ENCODE data around the gene TFIP11. TPM values are rescaled to one million over a fixed set of nuclear protein-coding genes. Genes with fewer than 3 reads are reported as not detected.

The TFIP11 gene
- total RNA-seq, 3 donors from 2014 or later = 27.5 to 34.5 (median 29.0) TPM

GRCh38 chr22:26443901-26444690 lies 68.2 kb downstream of the TFIP11 start:
- DNase-seq (ENCODE audit: low spot score in 2 of 2) = no peak
- no peak overlapping the region for H3K4me3 ChIP-seq

GRCh38 chr22:26442086-26442756 lies 70.1 kb downstream of the TFIP11 start:
- Histone ChIP-seq H3K9me3 (no peaks in the 10 kb centered on the region), H3K27me3 (no peaks in the 10 kb centered on the region), H3K4me3 (no peak overlapping the region), H3K27ac (no peak overlapping the region), H3K36me3 (no peaks in the 10 kb centered on the region), H3K4me1 (no peaks in the 10 kb centered on the region)
- no peak for DNase-seq (ENCODE audit: low spot score in 2 of 2)
- intact Hi-C loops (cut with DNase I; ENCODE audit: low total_unique reads) = no loop called here
- TF ChIP-seq POLR2AphosphoS5 (IDR thresholded peaks at IDR 0.05) (no peak), POLR2A (IDR thresholded peaks at IDR 0.05) (no peak), CTCF (IDR thresholded peaks at IDR 0.05) (no peak)

More at GRCh38 chr22:26443901-26444690, 68.2 kb downstream of the TFIP11 start:
- Histone ChIP-seq H3K9me3 (no peaks in the 10 kb centered on the region), H3K4me1 (no peaks in the 10 kb centered on the region), H3K36me3 (no peaks in the 10 kb centered on the region), H3K27ac (no peak overlapping the region), H3K27me3 (no peaks in the 10 kb centered on the region)
- TF ChIP-seq POLR2A (IDR thresholded peaks at IDR 0.05) (no peak), POLR2AphosphoS5 (IDR thresholded peaks at IDR 0.05) (no peak), CTCF (IDR thresholded peaks at IDR 0.05) (no peak)
- intact Hi-C loops (cut with DNase I; ENCODE audit: low total_unique reads) = no loop called here

Other genes starting within 250 kb of the TFIP11 start
- 1 to 10 TPM in 1 of 3 donors, under 1 TPM in 2; 0.59 to 1.3 (median 0.64) TPM for gene ASPHD2, start 83.2 kb downstream of the TFIP11 start, total RNA-seq
- 10 to 100 TPM; 29.0 to 43.6 (median 35.4) TPM for gene HPS4, start 28.7 kb downstream of the TFIP11 start, total RNA-seq
- 10 to 100 TPM in 2 of 3 donors, 1 to 10 TPM in 1; 8.8 to 17.4 (median 15.0) TPM for gene SRRD, start 28.6 kb downstream of the TFIP11 start, total RNA-seq
- gene TPST2, start 77.7 kb upstream of the TFIP11 start, total RNA-seq = 10 to 100 TPM; 36.6 to 81.9 (median 59.8) TPM
- gene CRYBB1, start 105.6 kb upstream of the TFIP11 start, total RNA-seq = 1 to 10 TPM in 1 of 3 donors, not detected in 2; 2.6 TPM
- gene CRYBA4, start 109.5 kb upstream of the TFIP11 start, total RNA-seq = not detected
- 1 to 10 TPM in 2 of 3 donors, under 1 TPM in 1; 0.80 to 2.3 (median 1.9) TPM for gene MIAT, start 145.1 kb upstream of the TFIP11 start, total RNA-seq